Measurements from ENCODE around the gene CKAP5.

DNA sequence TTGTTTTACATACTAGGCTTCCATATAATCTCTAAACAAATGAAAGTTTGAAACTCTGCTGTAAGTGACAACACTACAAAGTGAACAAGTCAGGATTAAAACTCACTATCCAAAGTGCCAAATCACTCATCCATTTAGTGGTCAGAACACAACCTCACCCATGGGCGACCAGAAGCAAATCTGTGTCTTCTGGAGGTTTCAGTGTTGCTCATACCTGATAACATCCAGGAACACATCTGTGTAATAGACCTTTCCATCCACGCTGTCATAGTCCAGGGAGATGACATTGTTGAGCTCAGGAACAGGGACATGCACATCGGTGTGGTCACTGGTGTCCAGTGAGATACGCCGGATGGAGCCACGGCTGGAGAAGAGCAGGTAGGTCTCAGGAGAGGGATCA is 28.5 kb upstream of the CKAP5 start:
- TF ChIP-seq EZH2 (IDR thresholded peaks at IDR 0.05; ENCODE audit: low read length, missing control alignments): no peak
- TF ChIP-seq, protein P1, sequence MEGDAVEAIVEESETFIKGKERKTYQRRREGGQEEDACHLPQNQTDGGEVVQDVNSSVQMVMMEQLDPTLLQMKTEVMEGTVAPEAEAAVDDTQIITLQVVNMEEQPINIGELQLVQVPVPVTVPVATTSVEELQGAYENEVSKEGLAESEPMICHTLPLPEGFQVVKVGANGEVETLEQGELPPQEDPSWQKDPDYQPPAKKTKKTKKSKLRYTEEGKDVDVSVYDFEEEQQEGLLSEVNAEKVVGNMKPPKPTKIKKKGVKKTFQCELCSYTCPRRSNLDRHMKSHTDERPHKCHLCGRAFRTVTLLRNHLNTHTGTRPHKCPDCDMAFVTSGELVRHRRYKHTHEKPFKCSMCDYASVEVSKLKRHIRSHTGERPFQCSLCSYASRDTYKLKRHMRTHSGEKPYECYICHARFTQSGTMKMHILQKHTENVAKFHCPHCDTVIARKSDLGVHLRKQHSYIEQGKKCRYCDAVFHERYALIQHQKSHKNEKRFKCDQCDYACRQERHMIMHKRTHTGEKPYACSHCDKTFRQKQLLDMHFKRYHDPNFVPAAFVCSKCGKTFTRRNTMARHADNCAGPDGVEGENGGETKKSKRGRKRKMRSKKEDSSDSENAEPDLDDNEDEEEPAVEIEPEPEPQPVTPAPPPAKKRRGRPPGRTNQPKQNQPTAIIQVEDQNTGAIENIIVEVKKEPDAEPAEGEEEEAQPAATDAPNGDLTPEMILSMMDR (conservative IDR thresholded peaks at IDR 0.05 in 1 of 2, IDR thresholded peaks at IDR 0.05 in 1 of 2; ENCODE audit: low read depth in 1 of 2, low read length in 2 of 2): no peak

Data from fibroblast of lung (primary cell).